HG02870 (cell line): ENCODE measurements around the gene EIF4EBP2.

Experiments used
- ATAC-seq: cut with Tn5 transposase; IDR thresholded peaks from one replicate; pipeline ENCODE4 v1.9.1; 2021; ENCODE audit warnings: mild to moderate bottlenecking, moderate library complexity; ENCODE audit not compliant: unreplicated experiment

EIF4EBP2 gene

GRCh38 chr10:70430493-70431445 is 26.8 kb downstream of the EIF4EBP2 start:
- no peak for ATAC-seq

- no peak for ATAC-seq
Measured at GRCh38 chr10:70432101-70432500, 28.2 kb downstream of the EIF4EBP2 start.

- no peak for ATAC-seq
Measured at GRCh38 chr10:70432561-70433263, 28.8 kb downstream of the EIF4EBP2 start.

- no peak for ATAC-seq
Measured at GRCh38 chr10:70433581-70434280, 29.8 kb downstream of the EIF4EBP2 start.

GRCh38 chr10:70435241-70436085 is 31.5 kb downstream of the EIF4EBP2 start:
- no peak for ATAC-seq

- ATAC-seq = no peak
Measured at GRCh38 chr10:70437721-70438120, 33.8 kb downstream of the EIF4EBP2 start.

GRCh38 chr10:70440296-70441160 is 36.6 kb downstream of the EIF4EBP2 start:
- no peak for ATAC-seq

GRCh38 chr10:70441161-70441894 is 37.4 kb downstream of the EIF4EBP2 start, which contains the start of gene NODAL:
Gene NODAL, minus strand, starts transcription at chr10:70441681. Its CDS starts 14 bp downstream, at chr10:70441667.
- ATAC-seq = no peak

GRCh38 chr10:70441895-70442309 is 38.0 kb downstream of the EIF4EBP2 start:
- ATAC-seq = no peak

GRCh38 chr10:70442332-70442988 is 38.5 kb downstream of the EIF4EBP2 start:
- ATAC-seq = no peak

GRCh38 chr10:70444744-70445143 is 40.8 kb downstream of the EIF4EBP2 start:
- ATAC-seq = no peak

GRCh38 chr10:70445718-70446657 is 42.0 kb downstream of the EIF4EBP2 start:
- ATAC-seq = no peak

- no peak for ATAC-seq
Measured at GRCh38 chr10:70448236-70448635, 44.3 kb downstream of the EIF4EBP2 start.

- no peak for ATAC-seq
Measured at GRCh38 chr10:70455213-70455630, 51.3 kb downstream of the EIF4EBP2 start.

- no peak for ATAC-seq
Measured at GRCh38 chr10:70456164-70456563, 52.2 kb downstream of the EIF4EBP2 start.

GRCh38 chr10:70457759-70458305 is 53.9 kb downstream of the EIF4EBP2 start:
- ATAC-seq = no peak
